Hepatocyte (in vitro differentiated cells): ENCODE measurements around the gene KCNB1. TPM values are rescaled to one million over a fixed set of nuclear protein-coding genes. Genes with fewer than 3 reads are reported as not detected.

Source experiments
- DNase-seq: peaks from one replicate; pipeline ENCODE4 v3.0.0-alpha.2; 2016; ENCODE audit warnings: low spot score
- H2AFZ ChIP-seq: fragments of 200-600 bp; sonication (generic); 2 replicates; pipeline ENCODE4 v1.6.0; 2016; ENCODE audit warnings: antibody characterized with exemption, mild to moderate bottlenecking
- H3K27ac ChIP-seq: fragments of 200-600 bp; sonication (generic); 2 replicates; pipeline ENCODE4 v1.5.1; 2016; ENCODE audit warnings: mild to moderate bottlenecking
- H3K27me3 ChIP-seq: fragments of 200-600 bp; sonication (generic); 2 replicates; pipeline ENCODE4 v1.6.1; 2016
- H3K36me3 ChIP-seq: fragments of 200-600 bp; sonication (generic); replicated peaks from 2 replicates; pipeline ENCODE4 v1.5.1; 2016; ENCODE audit warnings: low read depth; ENCODE audit not compliant: insufficient read depth
- H3K4me1 ChIP-seq: fragments of 200-600 bp; sonication (generic); 2 replicates; pipeline ENCODE4 v1.5.1; 2016; ENCODE audit warnings: mild to moderate bottlenecking, moderate library complexity; ENCODE audit not compliant: insufficient read depth
- H3K4me2 ChIP-seq: fragments of 200-600 bp; sonication (generic); 2 replicates; pipeline ENCODE4 v1.6.0; 2016
- H3K4me3 ChIP-seq: fragments of 200-600 bp; sonication (generic); 2 replicates; pipeline ENCODE4 v1.5.1; 2016; ENCODE audit warnings: mild to moderate bottlenecking
- H3K79me2 ChIP-seq: fragments of 200-600 bp; sonication (generic); 2 replicates; pipeline ENCODE4 v1.6.0; 2017; ENCODE audit warnings: mild to moderate bottlenecking
- H3K9me2 ChIP-seq: fragments of 200-600 bp; sonication (generic); replicated peaks from 2 replicates; pipeline ENCODE4 v1.6.0; 2017; ENCODE audit warnings: mild to moderate bottlenecking; ENCODE audit not compliant: insufficient read depth
- H3K9me3 ChIP-seq: fragments of 200-600 bp; sonication (generic); 2 replicates; pipeline ENCODE4 v1.5.1; 2016; ENCODE audit warnings: low read depth, mild to moderate bottlenecking
- H4K20me1 ChIP-seq: fragments of 200-600 bp; sonication (generic); 2 replicates; pipeline ENCODE4 v1.6.0; 2016; ENCODE audit warnings: mild to moderate bottlenecking; ENCODE audit not compliant: insufficient read depth, poor library complexity, severe bottlenecking
- EZH2 ChIP-seq: fragments of 200-600 bp; sonication (generic); IDR thresholded peaks from 2 replicates; pipeline ENCODE4 v1.6.1; 2016; ENCODE audit warnings: antibody characterized with exemption, mild to moderate bottlenecking, borderline replicate concordance
- EZH2phosphoT487 ChIP-seq: fragments of 200-600 bp; sonication (generic); IDR thresholded peaks from one replicate; pipeline ENCODE4 v1.6.1; 2018; ENCODE audit warnings: antibody characterized with exemption, mild to moderate bottlenecking, low read depth, moderate library complexity; ENCODE audit not compliant: unreplicated experiment, severe bottlenecking
- WGBS: methylation state at CpG from one replicate; pipeline ENCODE4 v1.1.6; 2016; ENCODE audit warnings: low lambda C conversion rate; ENCODE audit errors: missing lambda C conversion rate; 5-methylcytosine and 5-hydroxymethylcytosine counted together
- polyA plus RNA-seq: library from polyadenylated mRNA; unstranded; fragments of >200 nt; fragmentation: Nextera tagmentation; extraction: Ambion mirVana; gene quantifications from 2 replicates; pipeline ENCODE4 v1.2.1, GENCODE V29; 2016
- total RNA-seq: library from RNA; depleted of rRNA; stranded (reverse); fragments of >200 nt; gene quantifications from 2 replicates; pipeline ENCODE4 v1.2.3, GENCODE V29; 2014
- TF ChIP-seq, protein P1 (sequence below): fragments of 200-600 bp; sonication (generic); IDR thresholded peaks from 2 replicates; pipeline ENCODE4 v1.5.1; 2016; ENCODE audit warnings: antibody characterized with exemption, mild to moderate bottlenecking; ENCODE audit not compliant: poor library complexity

KCNB1 gene
- total and polyA plus RNA-seq, 2 experiments from 2014 or later: 0.37 to 1.5 TPM

DNA sequence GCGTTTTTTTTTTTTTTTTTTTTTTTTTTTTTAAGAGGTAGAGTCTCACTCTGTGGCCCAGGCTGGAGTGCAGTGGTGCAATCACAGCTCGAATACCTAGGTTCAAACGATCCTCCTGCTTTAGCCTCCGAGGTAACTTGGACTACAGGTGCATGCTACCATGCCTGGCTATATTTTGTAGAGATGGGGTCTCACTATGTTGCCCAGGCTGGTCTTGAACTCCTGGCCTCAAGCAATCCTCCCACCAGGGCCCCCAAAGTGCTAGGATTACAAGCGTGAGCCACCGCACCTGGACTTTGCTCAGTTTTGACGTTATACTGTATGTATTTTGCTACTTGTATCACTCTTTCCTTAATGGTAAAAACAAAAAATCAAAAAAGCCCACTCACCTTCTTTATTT lies 103.1 kb downstream of the KCNB1 start:
- Histone ChIP-seq H3K27me3 (peaks cover 4% of the 10 kb centered on the region), H3K27ac (no peak overlapping the region), H2AFZ (no peak overlapping the region), H3K36me3 (no peaks in the 10 kb centered on the region), H3K79me2 (no peaks in the 10 kb centered on the region), H4K20me1 (no peaks in the 10 kb centered on the region), H3K4me3 (no peak overlapping the region), H3K9me3 (no peaks in the 10 kb centered on the region), H3K4me1 (no peaks in the 10 kb centered on the region), H3K9me2 (no peaks in the 10 kb centered on the region), H3K4me2 (no peak overlapping the region)
- 80% methylated on average over 7 of the region's 7 CpGs for WGBS
- no peak for DNase-seq
- TF ChIP-seq EZH2phosphoT487: no peak
- TF ChIP-seq, protein P1, sequence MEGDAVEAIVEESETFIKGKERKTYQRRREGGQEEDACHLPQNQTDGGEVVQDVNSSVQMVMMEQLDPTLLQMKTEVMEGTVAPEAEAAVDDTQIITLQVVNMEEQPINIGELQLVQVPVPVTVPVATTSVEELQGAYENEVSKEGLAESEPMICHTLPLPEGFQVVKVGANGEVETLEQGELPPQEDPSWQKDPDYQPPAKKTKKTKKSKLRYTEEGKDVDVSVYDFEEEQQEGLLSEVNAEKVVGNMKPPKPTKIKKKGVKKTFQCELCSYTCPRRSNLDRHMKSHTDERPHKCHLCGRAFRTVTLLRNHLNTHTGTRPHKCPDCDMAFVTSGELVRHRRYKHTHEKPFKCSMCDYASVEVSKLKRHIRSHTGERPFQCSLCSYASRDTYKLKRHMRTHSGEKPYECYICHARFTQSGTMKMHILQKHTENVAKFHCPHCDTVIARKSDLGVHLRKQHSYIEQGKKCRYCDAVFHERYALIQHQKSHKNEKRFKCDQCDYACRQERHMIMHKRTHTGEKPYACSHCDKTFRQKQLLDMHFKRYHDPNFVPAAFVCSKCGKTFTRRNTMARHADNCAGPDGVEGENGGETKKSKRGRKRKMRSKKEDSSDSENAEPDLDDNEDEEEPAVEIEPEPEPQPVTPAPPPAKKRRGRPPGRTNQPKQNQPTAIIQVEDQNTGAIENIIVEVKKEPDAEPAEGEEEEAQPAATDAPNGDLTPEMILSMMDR: no peak
- TF ChIP-seq EZH2: no peak

DNA sequence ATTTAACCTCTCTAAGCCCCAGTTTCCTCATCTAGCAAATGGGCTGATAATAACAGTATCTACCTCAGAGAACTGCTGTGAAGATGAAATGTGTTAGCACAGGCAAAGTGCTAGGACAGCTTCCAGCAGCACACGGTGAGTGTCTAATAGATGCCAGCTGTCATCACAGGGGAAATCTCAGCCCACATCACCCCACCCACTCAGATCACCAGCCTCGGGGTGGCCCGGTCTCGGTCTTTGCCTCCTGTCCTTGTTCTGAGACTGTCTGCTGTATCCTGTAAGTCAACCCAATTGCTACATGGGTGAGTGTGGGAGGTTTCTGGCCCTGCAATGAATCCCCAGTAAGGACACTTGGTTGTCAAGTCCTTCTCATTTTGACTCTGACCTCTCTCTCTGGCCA lies 105.1 kb downstream of the KCNB1 start:
- H3K27ac ChIP-seq: no peak overlapping the region
- WGBS: 74% methylated on average over 4 of the region's 4 CpGs
- peaks cover 4% of the 10 kb centered on the region for H3K27me3 ChIP-seq
- H4K20me1 ChIP-seq: no peaks in the 10 kb centered on the region
- H3K79me2 ChIP-seq: no peaks in the 10 kb centered on the region
- H3K9me2 ChIP-seq: no peaks in the 10 kb centered on the region
- H3K4me1 ChIP-seq: no peaks in the 10 kb centered on the region
- H3K4me2 ChIP-seq: no peak overlapping the region
- no peak overlapping the region for H3K4me3 ChIP-seq
- DNase-seq: no peak
- H2AFZ ChIP-seq: no peak overlapping the region
- no peaks in the 10 kb centered on the region for H3K36me3 ChIP-seq
- H3K9me3 ChIP-seq: no peaks in the 10 kb centered on the region
- TF ChIP-seq, protein P1: no peak
- TF ChIP-seq EZH2: no peak
- no peak for TF ChIP-seq EZH2phosphoT487

DNA sequence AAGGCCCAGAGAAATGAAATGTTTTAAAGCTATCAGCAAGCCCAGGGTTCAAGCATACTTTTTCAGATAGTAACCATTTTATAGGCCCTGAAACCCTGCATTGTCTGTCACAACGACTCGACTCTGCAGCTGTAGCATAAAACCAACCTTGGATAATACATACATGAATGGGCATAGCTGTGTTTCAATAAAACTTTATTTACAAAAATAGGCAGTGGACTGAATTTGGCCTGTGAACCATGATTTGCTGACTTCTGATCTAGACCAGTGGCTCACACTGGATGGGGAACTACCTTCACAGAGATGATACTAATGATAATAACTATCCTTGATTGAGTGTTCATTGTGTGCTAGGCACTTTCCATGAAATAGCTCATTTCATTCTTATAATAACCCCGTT lies 107.3 kb downstream of the KCNB1 start:
- Histone ChIP-seq H3K79me2 (no peaks in the 10 kb centered on the region), H3K4me2 (no peak overlapping the region), H3K4me3 (no peak overlapping the region), H3K36me3 (no peaks in the 10 kb centered on the region), H2AFZ (no peak overlapping the region), H4K20me1 (no peaks in the 10 kb centered on the region), H3K9me2 (no peaks in the 10 kb centered on the region), H3K4me1 (no peaks in the 10 kb centered on the region), H3K27ac (no peak overlapping the region), H3K9me3 (no peaks in the 10 kb centered on the region), H3K27me3 (peaks cover 4% of the 10 kb centered on the region)
- no peak for DNase-seq
- 91% methylated on average over 3 of the region's 3 CpGs for WGBS
- TF ChIP-seq, protein P1: no peak
- no peak for TF ChIP-seq EZH2
- TF ChIP-seq EZH2phosphoT487: no peak

DNA sequence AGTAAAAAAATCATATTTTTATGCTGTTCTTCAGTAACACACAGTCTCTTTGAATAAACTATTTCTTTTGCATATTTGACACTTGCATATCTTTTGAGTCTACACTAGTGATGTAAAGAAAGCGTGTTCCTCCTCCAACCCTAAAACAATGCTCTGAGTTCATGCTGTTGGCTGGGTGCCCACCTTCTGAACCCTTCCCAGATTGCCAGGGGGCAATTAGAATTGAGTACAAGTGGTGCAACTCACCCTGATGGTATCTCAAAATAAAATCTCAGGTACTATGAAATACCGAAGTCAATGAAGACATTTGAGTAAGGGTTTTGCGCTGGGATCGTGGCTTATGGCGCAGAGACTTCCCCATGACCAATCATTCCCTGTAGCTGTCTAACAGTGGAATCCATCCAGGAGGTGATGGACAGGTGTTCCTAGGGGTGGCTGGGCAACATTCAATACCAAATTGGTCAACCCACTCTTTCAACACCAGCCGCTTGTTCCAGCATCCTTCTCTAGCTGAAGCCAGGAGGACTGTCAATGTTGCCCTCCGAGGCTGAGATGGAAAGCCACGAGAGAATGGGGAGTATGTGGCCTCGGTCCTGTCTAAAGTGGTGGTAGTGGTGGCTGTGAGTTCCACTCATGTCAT lies 110.3 kb downstream of the KCNB1 start:
- 93% methylated on average over 9 of the region's 9 CpGs for WGBS
- Histone ChIP-seq H3K9me2 (no peaks in the 10 kb centered on the region), H3K79me2 (no peaks in the 10 kb centered on the region), H3K4me2 (no peak overlapping the region), H2AFZ (no peak overlapping the region), H3K4me1 (peaks cover under 1% of the 10 kb centered on the region), H3K27ac (no peak overlapping the region), H4K20me1 (no peaks in the 10 kb centered on the region), H3K27me3 (peaks cover 7% of the 10 kb centered on the region), H3K36me3 (no peaks in the 10 kb centered on the region), H3K4me3 (no peak overlapping the region), H3K9me3 (no peaks in the 10 kb centered on the region)
- TF ChIP-seq, protein P1: no peak
- TF ChIP-seq EZH2phosphoT487: no peak
- no peak for TF ChIP-seq EZH2
- no peak for DNase-seq
